ACC112 (cell line): ENCODE results near the gene CFAP99.
"Not testable (repeated sequence)": the region's sequence is repeated elsewhere in the genome, so short reads cannot be mapped to it uniquely, and the experiment has no call there.

Experiments used
- H2AFZ ChIP-seq: fragments of 200-600 bp; sonication (generic); one replicate; pipeline ENCODE4 v1.6.0; 2017; ENCODE audit warnings: antibody characterized with exemption, low read length; ENCODE audit not compliant: unreplicated experiment
- H3K27ac ChIP-seq: fragments of 200-600 bp; sonication (generic); 2 replicates; pipeline ENCODE4 v1.5.1; 2014; ENCODE audit warnings: low read depth, mild to moderate bottlenecking, antibody characterized with exemption, low read length, moderate library complexity
- H3K27me3 ChIP-seq: fragments of 200-600 bp; sonication (generic); 2 replicates; pipeline ENCODE4 v1.6.1; 2014; ENCODE audit warnings: mild to moderate bottlenecking, antibody characterized with exemption, low read length, moderate library complexity, mixed read lengths; ENCODE audit not compliant: insufficient read depth
- H3K36me3 ChIP-seq: fragments of 200-600 bp; sonication (generic); 2 replicates; pipeline ENCODE4 v1.6.1; 2016; ENCODE audit warnings: mild to moderate bottlenecking, antibody characterized with exemption, low read length, moderate library complexity, mixed read lengths; ENCODE audit not compliant: insufficient read depth
- H3K4me1 ChIP-seq: fragments of 200-600 bp; sonication (generic); one replicate; pipeline ENCODE4 v1.6.1; 2016; ENCODE audit warnings: low read length, mixed read lengths; ENCODE audit not compliant: insufficient read depth, unreplicated experiment, control insufficient read depth
- H3K4me3 ChIP-seq: fragments of 200-600 bp; sonication (generic); 2 replicates; pipeline ENCODE4 v1.5.1; 2014; ENCODE audit warnings: mild to moderate bottlenecking, low read depth, low read length
- H3K79me2 ChIP-seq: fragments of 200-600 bp; sonication (generic); one replicate; pipeline ENCODE4 v1.6.0; 2016; ENCODE audit warnings: low read length; ENCODE audit not compliant: control insufficient read depth, unreplicated experiment, insufficient read depth

The CFAP99 gene

DNA sequence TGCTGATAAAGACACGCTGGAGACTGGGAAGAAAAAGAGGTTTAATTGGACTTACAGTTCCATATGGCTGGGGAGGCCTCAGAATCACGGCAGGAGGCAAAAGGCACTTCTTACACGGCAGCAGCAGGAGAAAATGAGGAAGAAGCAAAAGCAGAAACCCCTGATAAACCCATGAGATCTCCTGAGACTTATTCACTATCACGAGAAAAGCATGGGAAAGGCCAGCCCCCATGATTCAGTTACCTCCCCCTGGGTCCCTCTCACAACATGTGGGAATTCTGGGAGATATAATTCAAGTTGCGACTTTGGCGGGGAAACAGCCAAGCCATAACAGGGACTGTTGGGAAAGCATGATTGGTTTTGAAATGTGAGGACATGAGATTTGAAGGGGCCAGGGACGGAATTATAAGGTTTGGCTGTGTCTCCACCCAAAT lies 36.0 kb upstream of the CFAP99 start:
- H3K27me3 ChIP-seq, H3K79me2 ChIP-seq, H2AFZ ChIP-seq, H3K4me1 ChIP-seq, H3K27ac ChIP-seq, H3K4me3 ChIP-seq, H3K36me3 ChIP-seq: not testable (repeated sequence)

DNA sequence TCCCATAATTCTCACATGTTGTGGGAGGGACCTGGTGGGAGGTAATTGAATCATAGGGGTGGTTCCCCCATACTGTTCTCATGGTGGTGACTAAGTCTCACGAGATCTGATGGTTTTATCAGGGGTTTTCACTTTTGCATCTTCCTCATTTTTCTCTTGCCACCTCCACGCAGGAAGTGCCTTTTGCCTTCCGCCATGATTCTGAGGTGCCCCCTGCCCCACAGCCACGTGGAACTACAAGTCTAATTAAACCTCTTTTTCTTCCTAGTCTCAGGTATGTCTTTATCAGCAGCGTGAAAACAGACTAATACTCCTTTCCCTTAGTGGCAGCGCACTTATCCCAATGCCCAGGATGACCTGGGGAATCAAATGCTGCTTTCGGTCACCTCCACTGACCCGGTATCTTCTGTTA lies 35.5 kb upstream of the CFAP99 start:
- not testable (repeated sequence) for H3K27me3 ChIP-seq, H3K4me3 ChIP-seq, H3K27ac ChIP-seq, H2AFZ ChIP-seq, H3K4me1 ChIP-seq, H3K36me3 ChIP-seq, H3K79me2 ChIP-seq

DNA sequence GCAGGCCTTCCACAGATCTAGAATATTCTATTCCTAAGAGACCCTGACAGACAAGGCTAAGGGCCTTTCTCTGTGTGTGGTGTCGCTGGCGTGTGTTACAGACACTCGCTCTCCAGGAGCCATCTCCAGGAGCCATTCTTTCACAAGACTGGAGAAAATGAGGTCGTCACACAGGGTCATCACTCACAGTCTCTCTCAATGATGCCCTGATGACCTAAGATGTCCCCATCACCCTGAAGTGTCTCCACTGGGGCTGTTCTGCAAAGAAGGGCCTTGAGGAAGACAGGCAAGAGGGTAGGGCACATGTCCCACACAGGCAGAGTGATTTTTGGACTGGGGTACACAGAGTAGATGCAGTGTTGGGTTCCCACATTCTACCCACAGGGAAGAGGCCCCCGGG lies 35.0 kb upstream of the CFAP99 start:
- H2AFZ ChIP-seq, result no peak overlapping the region
- H3K79me2 ChIP-seq, result no peaks in the 10 kb centered on the region
- no peaks in the 10 kb centered on the region for H3K36me3 ChIP-seq
- no peaks in the 10 kb centered on the region for H3K27me3 ChIP-seq
- no peak overlapping the region for H3K4me3 ChIP-seq
- H3K27ac ChIP-seq, result no peak overlapping the region
- no peaks in the 10 kb centered on the region for H3K4me1 ChIP-seq

DNA sequence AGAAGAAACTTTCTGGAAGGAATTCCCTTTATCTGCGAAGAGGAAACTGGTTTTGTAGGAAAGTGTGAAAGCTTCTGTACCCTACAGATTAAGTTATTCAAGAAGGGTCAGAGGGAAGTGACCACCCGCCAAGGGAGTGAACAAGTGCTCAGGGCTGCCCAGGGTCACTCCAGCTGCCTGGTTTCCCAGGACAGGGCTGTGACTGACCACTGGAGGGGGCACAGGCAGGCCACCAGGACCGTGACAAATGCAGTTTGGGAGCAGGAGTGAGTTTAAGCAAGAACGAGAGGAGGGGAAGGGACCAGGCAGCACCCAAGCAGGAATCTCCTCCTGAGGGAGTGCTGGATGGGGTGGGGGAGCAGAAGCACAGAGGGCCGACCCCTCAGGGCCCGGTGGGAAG lies 34.5 kb upstream of the CFAP99 start:
- H3K27me3 ChIP-seq, result no peaks in the 10 kb centered on the region
- no peaks in the 10 kb centered on the region for H3K4me1 ChIP-seq
- H3K36me3 ChIP-seq, result no peaks in the 10 kb centered on the region
- no peak overlapping the region for H2AFZ ChIP-seq
- H3K4me3 ChIP-seq, result no peak overlapping the region
- no peaks in the 10 kb centered on the region for H3K79me2 ChIP-seq
- no peak overlapping the region for H3K27ac ChIP-seq

DNA sequence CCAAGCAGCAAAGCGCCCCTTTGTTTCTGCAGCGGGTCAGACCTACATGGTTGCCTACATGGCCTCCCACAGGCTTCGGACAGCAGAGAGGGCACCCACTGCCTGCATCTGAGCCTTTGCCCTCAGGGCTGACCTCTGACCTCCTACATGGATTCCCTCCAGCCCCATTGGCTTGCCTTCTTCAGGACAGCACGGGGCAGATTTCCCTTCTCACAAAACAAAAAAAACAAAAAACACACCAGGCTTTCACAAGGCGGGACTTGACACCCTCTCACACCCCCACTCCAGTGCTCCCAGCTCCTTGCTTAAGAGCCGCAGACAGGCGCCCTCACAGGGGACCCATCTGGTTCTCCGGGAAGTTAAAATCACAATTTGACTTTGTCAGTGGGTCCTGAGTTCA lies 33.2 kb upstream of the CFAP99 start:
- Histone ChIP-seq H2AFZ (no peak overlapping the region), H3K4me3 (no peak overlapping the region), H3K36me3 (no peaks in the 10 kb centered on the region), H3K27me3 (no peaks in the 10 kb centered on the region), H3K4me1 (no peaks in the 10 kb centered on the region), H3K27ac (no peak overlapping the region), H3K79me2 (no peaks in the 10 kb centered on the region)

DNA sequence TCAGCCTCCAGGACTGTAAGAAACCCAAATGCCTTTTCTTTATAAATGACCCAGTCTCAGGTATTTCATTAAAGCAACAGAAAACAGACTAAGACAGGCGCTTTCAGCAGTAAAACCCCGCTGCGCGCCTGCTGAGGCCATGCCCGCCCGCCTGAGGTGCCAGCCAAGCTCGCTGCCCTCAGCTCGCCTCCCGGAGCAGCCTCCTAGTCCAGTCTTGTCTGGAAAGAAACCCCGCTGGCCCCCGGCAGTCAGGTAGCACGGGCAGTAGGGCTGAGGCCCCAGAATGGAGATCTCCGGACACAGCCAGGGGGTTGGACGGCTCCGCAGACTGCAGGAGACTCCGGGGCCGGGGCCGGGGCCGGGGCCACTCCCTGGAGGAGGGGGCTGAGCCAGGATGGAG lies 32.0 kb upstream of the CFAP99 start:
- Histone ChIP-seq H3K79me2 (no peaks in the 10 kb centered on the region), H2AFZ (no peak overlapping the region), H3K27ac (no peak overlapping the region), H3K4me3 (no peak overlapping the region), H3K4me1 (no peaks in the 10 kb centered on the region), H3K27me3 (no peaks in the 10 kb centered on the region), H3K36me3 (no peaks in the 10 kb centered on the region)

DNA sequence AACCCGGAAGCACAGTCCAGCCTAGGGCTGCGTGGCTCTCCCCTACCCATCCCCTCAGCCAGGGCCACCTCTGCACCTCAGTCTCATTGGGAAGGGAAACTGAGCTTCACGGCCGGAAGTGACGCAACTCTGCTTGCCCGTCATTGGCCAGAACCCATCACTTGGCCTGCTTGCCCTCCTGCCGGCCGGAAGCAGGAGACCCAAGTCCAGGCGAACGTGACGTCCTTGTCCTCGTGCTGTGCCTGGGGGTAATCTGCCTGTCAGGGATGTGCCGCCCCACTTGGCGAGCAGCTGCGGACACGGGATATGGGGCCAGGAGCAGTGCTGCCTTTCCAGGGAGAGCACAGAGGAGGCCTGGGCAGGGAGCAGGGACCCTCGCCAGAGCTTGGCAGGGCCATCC lies 31.5 kb upstream of the CFAP99 start:
- Histone ChIP-seq H3K27ac (no peak overlapping the region), H3K79me2 (no peaks in the 10 kb centered on the region)

DNA sequence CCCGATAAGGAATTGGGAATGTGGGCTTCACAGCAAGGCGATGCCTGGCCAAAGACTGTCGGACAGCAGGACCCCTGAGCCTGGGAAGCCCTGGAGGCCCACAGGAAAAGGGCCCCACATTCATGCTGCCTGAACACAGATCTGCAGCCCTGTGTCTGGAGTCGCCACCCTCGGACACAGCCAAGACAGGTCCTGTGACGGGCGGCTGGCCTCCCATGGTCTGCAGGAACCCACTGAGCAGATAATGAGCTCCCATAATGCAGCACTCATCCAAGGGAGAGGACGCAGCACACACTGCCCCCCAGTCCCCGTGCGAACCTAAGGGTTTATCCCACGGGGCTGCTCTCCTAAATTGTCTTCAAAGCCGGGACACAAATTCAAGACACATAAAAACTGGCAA lies 30.9 kb upstream of the CFAP99 start:
- Histone ChIP-seq H3K27me3 (no peaks in the 10 kb centered on the region), H3K79me2 (no peaks in the 10 kb centered on the region), H2AFZ (no peak overlapping the region), H3K4me1 (no peaks in the 10 kb centered on the region), H3K27ac (no peak overlapping the region), H3K36me3 (no peaks in the 10 kb centered on the region), H3K4me3 (no peak overlapping the region)

More for the DNA sequence above, 31.5 kb upstream of the CFAP99 start:
- no peak overlapping the region for H2AFZ ChIP-seq
- H3K27me3 ChIP-seq, result no peaks in the 10 kb centered on the region
- H3K4me3 ChIP-seq, result no peak overlapping the region
- H3K4me1 ChIP-seq, result no peaks in the 10 kb centered on the region
- no peaks in the 10 kb centered on the region for H3K36me3 ChIP-seq

DNA sequence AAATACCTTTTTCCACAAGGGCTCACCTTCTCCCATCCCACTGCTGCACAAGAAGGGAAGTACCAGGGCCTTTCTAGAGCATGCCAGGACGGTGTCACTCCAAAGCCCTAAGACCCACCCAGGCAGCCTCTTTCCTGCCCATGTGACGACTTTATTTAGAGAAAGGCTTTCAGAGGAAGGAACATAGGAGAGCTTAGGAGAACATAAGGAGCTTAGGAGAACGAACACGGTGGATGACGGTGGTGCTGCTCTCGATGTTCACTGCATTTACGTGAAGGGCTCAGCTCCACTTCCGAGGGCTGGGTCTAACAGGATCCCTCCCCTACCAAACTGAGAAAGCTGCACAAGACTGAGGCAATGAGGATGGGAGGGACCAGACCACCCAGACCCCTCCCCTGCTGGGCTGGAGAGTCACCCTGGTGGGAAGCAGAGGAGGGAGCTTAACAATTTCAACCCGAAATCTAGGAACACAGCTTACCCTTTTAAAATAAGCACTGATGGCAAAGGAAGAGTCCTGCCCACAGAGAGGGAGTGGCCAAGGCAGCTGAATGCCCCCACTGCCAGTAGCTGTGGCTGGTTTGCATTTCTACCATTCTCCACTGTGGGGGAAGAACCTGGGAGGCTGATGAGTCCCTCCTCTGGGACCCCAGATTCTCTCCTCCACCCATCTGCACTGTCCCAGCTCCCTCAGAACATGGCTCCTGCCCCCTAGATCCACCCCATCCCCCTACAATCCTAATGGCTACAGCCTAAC lies 30.1 kb upstream of the CFAP99 start:
- Histone ChIP-seq H3K4me3 (no peak overlapping the region), H3K27me3 (no peaks in the 10 kb centered on the region), H3K4me1 (peaks cover under 1% of the 10 kb centered on the region), H3K36me3 (no peaks in the 10 kb centered on the region), H2AFZ (no peak overlapping the region), H3K27ac (no peak overlapping the region), H3K79me2 (no peaks in the 10 kb centered on the region)

DNA sequence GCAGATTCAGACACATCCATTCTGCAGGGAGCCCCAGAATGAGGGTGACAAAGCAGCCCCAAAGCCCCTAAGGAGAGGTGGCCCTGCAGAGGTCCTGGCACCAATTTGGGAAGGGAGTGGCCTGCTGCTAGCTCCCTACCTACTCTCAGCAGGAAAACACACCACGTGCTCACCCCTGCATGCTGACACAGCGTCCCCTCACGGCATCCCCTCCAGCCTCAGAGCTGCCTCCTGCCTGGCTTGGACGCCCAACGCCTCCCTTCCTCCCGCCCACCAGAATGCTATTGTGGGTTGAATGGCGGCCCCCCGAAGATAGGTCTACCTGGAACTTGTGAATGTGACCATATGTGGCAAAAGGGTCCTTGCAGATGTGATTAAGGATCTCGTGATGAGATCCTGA lies 29.1 kb upstream of the CFAP99 start:
- Histone ChIP-seq H2AFZ (no peak overlapping the region), H3K4me3 (no peak overlapping the region), H3K27me3 (no peaks in the 10 kb centered on the region)

DNA sequence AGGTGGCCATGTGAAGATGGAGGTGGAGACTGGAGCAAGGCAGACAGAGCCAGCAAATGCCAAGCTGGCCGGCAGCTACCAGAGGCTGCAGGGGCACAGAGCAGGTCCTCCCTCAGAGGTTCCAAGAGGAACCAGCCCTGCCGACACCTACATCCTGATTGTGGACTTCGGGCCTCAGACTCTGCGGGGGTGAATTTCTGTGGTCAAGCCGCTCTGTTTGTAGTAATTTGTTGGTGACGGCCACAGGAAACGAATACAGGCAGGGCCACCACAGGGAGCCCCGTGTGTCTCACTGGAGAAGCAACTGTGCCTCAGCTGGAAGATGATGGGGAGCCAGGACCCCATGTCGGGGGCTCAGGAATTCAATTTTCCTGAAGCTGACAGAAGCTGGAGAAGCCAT lies 28.6 kb upstream of the CFAP99 start:
- Histone ChIP-seq H3K27ac (no peak overlapping the region), H3K36me3 (no peaks in the 10 kb centered on the region), H3K4me1 (peaks cover 11% of the 10 kb centered on the region), H3K27me3 (no peaks in the 10 kb centered on the region), H3K79me2 (no peaks in the 10 kb centered on the region), H3K4me3 (no peak overlapping the region), H2AFZ (no peak overlapping the region)

More for the DNA sequence above, 29.1 kb upstream of the CFAP99 start:
- H3K27ac ChIP-seq, result no peak overlapping the region
- H3K36me3 ChIP-seq, result no peaks in the 10 kb centered on the region
- peaks cover 6% of the 10 kb centered on the region for H3K4me1 ChIP-seq
- H3K79me2 ChIP-seq, result no peaks in the 10 kb centered on the region
